ENCODE data around the gene MAP7D2. TPM values are rescaled to one million over a fixed set of nuclear protein-coding genes. Genes with fewer than 3 reads are reported as not detected.

Gene MAP7D2
- total and polyA plus RNA-seq, 2 of the 13 experiments (the other 11 are each of a cell fraction or from before 2014, with no cell fraction given): 9.6 to 10.5 TPM

GRCh38 chrX:20029728-20030127, 87.0 kb downstream of the MAP7D2 start (continued):
- TF ChIP-seq, protein P1, sequence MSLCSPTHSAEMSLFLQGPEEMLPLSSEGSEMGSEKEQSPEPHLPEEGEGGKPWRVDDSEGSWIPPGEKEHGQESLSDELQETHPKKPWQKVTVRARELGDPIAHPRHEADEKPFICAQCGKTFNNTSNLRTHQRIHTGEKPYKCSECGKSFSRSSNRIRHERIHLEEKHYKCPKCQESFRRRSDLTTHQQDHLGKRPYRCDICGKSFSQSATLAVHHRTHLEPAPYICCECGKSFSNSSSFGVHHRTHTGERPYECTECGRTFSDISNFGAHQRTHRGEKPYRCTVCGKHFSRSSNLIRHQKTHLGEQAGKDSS (CRISPR knock-in tag; IDR thresholded peaks at IDR 0.05; ENCODE audit: borderline replicate concordance, low read depth): no peak
- TF ChIP-seq KDM2A (CRISPR knock-in tag; IDR thresholded peaks at IDR 0.05; ENCODE audit: borderline replicate concordance, low read depth) (no peak), FIP1L1 (IDR thresholded peaks at IDR 0.05; ENCODE audit: borderline replicate concordance, insufficient read depth, low read depth, low read length) (no peak), TARDBP (CRISPR knock-in tag; IDR thresholded peaks at IDR 0.05) (no peak), POLR2A (IDR thresholded peaks at IDR 0.05; ENCODE audit: insufficient read depth in 1 of 2, low read depth in 2 of 2, low read length in 2 of 2) (no peak), ATF3 (CRISPR knock-in tag; IDR thresholded peaks at IDR 0.05) (no peak), ZNF577 (CRISPR knock-in tag; IDR thresholded peaks at IDR 0.05; ENCODE audit: borderline replicate concordance, low read depth) (no peak), ZNF619 (CRISPR knock-in tag; IDR thresholded peaks at IDR 0.05) (no peak), CC2D1A (CRISPR knock-in tag; IDR thresholded peaks at IDR 0.05) (no peak), XBP1 (CRISPR knock-in tag; IDR thresholded peaks at IDR 0.05) (no peak), TBX3 (IDR thresholded peaks at IDR 0.05; ENCODE audit: borderline replicate concordance) (no peak), PHB2 (IDR thresholded peaks at IDR 0.05; ENCODE audit: partially characterized antibody) (no peak), EED (CRISPR knock-in tag; IDR thresholded peaks at IDR 0.05) (no peak), TOPORS (CRISPR knock-in tag; IDR thresholded peaks at IDR 0.05) (no peak), ZNF274 (CRISPR knock-in tag; IDR thresholded peaks at IDR 0.05) (no peak), RBFOX2 (IDR thresholded peaks at IDR 0.05; ENCODE audit: low read depth, low read length) (no peak), TCF7 (IDR thresholded peaks at IDR 0.05; ENCODE audit: low read depth) (no peak), HNRNPUL1 (IDR thresholded peaks at IDR 0.05; ENCODE audit: low read depth, low read length) (no peak), TIGD3 (CRISPR knock-in tag; IDR thresholded peaks at IDR 0.05; ENCODE audit: borderline replicate concordance) (no peak)
- TF ChIP-seq, protein P2, sequence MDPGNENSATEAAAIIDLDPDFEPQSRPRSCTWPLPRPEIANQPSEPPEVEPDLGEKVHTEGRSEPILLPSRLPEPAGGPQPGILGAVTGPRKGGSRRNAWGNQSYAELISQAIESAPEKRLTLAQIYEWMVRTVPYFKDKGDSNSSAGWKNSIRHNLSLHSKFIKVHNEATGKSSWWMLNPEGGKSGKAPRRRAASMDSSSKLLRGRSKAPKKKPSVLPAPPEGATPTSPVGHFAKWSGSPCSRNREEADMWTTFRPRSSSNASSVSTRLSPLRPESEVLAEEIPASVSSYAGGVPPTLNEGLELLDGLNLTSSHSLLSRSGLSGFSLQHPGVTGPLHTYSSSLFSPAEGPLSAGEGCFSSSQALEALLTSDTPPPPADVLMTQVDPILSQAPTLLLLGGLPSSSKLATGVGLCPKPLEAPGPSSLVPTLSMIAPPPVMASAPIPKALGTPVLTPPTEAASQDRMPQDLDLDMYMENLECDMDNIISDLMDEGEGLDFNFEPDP (CRISPR knock-in tag; conservative IDR thresholded peaks at IDR 0.05): no peak
- TF ChIP-seq, protein P3, sequence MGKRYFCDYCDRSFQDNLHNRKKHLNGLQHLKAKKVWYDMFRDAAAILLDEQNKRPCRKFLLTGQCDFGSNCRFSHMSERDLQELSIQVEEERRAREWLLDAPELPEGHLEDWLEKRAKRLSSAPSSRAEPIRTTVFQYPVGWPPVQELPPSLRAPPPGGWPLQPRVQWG (CRISPR knock-in tag; IDR thresholded peaks at IDR 0.05; ENCODE audit: borderline replicate concordance, low read depth): no peak
- TF ChIP-seq, protein P4, sequence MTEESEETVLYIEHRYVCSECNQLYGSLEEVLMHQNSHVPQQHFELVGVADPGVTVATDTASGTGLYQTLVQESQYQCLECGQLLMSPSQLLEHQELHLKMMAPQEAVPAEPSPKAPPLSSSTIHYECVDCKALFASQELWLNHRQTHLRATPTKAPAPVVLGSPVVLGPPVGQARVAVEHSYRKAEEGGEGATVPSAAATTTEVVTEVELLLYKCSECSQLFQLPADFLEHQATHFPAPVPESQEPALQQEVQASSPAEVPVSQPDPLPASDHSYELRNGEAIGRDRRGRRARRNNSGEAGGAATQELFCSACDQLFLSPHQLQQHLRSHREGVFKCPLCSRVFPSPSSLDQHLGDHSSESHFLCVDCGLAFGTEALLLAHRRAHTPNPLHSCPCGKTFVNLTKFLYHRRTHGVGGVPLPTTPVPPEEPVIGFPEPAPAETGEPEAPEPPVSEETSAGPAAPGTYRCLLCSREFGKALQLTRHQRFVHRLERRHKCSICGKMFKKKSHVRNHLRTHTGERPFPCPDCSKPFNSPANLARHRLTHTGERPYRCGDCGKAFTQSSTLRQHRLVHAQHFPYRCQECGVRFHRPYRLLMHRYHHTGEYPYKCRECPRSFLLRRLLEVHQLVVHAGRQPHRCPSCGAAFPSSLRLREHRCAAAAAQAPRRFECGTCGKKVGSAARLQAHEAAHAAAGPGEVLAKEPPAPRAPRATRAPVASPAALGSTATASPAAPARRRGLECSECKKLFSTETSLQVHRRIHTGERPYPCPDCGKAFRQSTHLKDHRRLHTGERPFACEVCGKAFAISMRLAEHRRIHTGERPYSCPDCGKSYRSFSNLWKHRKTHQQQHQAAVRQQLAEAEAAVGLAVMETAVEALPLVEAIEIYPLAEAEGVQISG (CRISPR knock-in tag; IDR thresholded peaks at IDR 0.05): no peak
- TF ChIP-seq, protein P5, sequence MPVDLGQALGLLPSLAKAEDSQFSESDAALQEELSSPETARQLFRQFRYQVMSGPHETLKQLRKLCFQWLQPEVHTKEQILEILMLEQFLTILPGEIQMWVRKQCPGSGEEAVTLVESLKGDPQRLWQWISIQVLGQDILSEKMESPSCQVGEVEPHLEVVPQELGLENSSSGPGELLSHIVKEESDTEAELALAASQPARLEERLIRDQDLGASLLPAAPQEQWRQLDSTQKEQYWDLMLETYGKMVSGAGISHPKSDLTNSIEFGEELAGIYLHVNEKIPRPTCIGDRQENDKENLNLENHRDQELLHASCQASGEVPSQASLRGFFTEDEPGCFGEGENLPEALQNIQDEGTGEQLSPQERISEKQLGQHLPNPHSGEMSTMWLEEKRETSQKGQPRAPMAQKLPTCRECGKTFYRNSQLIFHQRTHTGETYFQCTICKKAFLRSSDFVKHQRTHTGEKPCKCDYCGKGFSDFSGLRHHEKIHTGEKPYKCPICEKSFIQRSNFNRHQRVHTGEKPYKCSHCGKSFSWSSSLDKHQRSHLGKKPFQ (CRISPR knock-in tag; IDR thresholded peaks at IDR 0.05; ENCODE audit: insufficient replicate concordance): no peak

Data from HepG2 (cell line).